SU-DHL-6 (cell line): ENCODE results near the gene TMIGD1.

Experiments used
- CTCF ChIP-seq: fragments of 200-600 bp; sonication (generic); IDR thresholded peaks from one replicate; pipeline ENCODE4 v1.5.1; 2017; ENCODE audit warnings: antibody characterized with exemption, mild to moderate bottlenecking, low read length, moderate library complexity; ENCODE audit not compliant: insufficient read depth, poor library complexity, severe bottlenecking
- EZH2phosphoT487 ChIP-seq: fragments of 200-600 bp; sonication (generic), shearing (Covaris generic); conservative IDR thresholded peaks from 2 replicates; pipeline ENCODE4 v1.6.1; 2018; ENCODE audit warnings: mild to moderate bottlenecking, antibody characterized with exemption, low read length, moderate library complexity, mixed read lengths

GRCh38 chr17:30377574-30378240, 43.9 kb upstream of the TMIGD1 start:
- TF ChIP-seq CTCF = no peak
- TF ChIP-seq EZH2phosphoT487 = no peak
